D721Med (cell line): ENCODE measurements around the gene CCDC88C.

ENCODE experiments used
- DNase-seq: peaks from one replicate; pipeline ENCODE4 v3.0.0; 2011; ENCODE audit warnings: low spot score; ENCODE audit not compliant: insufficient read length
- FAIRE-seq: peaks from 2 replicates; lab custom pipeline; 2011; peaks lifted over from hg19 to GRCh38; lab: Jason Lieb, UNC
- TF ChIP-seq, protein P1 (sequence below): IDR thresholded peaks from 2 replicates; pipeline ENCODE4 v1.5.1; 2012; ENCODE audit warnings: mild to moderate bottlenecking, control low read depth; ENCODE audit not compliant: insufficient read depth; ENCODE audit errors: missing control alignments

Gene CCDC88C

DNA sequence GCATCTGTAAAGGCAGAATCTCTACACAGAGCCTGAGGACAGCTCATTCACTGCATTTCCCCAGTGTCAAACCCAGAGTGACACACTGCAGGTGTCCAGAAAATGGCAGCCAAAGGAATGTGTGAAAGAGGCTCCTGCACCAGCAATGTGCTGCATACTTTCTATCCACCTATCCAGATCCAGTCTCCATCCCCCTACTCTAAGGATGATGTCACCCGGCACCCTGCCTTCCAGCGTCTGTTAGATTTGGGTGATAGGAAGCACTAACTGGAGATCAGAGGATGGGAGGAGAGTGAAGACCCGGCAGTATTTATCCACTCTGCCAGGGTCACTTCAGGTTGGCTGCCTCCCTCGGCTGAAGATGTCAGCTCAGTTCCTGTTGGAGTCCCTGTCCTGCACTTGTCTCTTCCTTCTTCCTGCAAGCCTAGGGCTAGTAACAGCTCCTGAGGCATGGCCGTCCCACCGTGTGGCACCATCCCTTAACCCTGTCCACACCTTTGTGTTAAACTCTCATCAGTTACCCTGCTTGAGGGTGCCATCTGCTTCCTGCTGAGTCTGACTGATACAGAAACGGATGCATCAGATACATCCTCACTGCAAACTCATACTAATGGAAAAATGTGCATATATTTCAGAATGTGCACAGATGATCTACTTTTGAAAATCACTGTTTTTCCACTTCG lies 160.2 kb downstream of the CCDC88C start:
- DNase-seq (no peak), FAIRE-seq (no peak)
- TF ChIP-seq, protein P1, sequence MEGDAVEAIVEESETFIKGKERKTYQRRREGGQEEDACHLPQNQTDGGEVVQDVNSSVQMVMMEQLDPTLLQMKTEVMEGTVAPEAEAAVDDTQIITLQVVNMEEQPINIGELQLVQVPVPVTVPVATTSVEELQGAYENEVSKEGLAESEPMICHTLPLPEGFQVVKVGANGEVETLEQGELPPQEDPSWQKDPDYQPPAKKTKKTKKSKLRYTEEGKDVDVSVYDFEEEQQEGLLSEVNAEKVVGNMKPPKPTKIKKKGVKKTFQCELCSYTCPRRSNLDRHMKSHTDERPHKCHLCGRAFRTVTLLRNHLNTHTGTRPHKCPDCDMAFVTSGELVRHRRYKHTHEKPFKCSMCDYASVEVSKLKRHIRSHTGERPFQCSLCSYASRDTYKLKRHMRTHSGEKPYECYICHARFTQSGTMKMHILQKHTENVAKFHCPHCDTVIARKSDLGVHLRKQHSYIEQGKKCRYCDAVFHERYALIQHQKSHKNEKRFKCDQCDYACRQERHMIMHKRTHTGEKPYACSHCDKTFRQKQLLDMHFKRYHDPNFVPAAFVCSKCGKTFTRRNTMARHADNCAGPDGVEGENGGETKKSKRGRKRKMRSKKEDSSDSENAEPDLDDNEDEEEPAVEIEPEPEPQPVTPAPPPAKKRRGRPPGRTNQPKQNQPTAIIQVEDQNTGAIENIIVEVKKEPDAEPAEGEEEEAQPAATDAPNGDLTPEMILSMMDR = no peak

DNA sequence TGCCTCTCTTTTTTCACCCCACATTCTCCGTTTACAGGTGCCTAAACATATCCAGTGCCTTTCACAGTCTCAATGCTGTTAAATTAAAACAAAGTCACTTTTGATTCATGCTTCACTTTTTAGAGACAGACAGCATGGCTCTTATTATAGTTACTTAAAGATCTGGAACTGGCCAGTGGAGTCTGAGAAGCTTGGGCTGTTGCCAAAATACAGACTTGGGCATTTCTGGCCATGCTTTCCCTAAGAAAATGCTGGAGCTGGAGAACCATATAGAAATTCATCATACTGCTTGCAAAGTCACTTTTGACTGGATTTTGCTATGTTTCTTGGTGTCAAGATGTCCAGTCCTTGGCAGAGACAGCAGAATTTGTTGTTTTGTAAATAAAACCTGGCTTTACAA lies 161.0 kb downstream of the CCDC88C start:
- no peak for DNase-seq
- TF ChIP-seq, protein P1 = no peak
- FAIRE-seq = no peak

- no peak for DNase-seq
- no peak for FAIRE-seq
- TF ChIP-seq, protein P1 = no peak
Measured at GRCh38 chr14:91255026-91255695, 162.5 kb downstream of the CCDC88C start.

DNA sequence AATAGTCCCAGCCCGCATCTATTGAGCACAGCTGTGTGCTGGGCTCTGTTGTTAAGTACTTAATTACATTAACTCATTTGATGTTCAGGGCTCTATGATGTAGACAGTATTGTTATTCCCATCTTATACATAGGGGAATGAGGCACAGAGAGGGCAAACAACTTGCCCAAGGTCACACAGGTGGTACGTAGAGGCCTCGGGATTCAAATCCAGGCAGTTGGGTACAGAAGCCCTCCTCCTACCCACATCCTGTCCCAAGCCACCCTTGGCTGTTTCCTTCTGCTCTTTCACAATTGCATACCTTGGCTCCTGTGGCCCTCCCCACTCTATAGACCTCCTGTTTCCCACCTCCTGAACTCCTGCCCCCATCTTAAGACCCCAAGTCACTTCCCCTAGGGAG lies 163.2 kb downstream of the CCDC88C start:
- TF ChIP-seq, protein P1 = no peak
- FAIRE-seq = no peak
- no peak for DNase-seq

- FAIRE-seq = no peak
- TF ChIP-seq, protein P1 = no peak
- DNase-seq = no peak
Measured at GRCh38 chr14:91253795-91254323, 163.8 kb downstream of the CCDC88C start.

GRCh38 chr14:91252871-91253794 lies 164.5 kb downstream of the CCDC88C start:
- no peak for FAIRE-seq
- TF ChIP-seq, protein P1 = no peak

More at GRCh38 chr14:91252871-91253794, 164.5 kb downstream of the CCDC88C start:
- no peak for DNase-seq
